Femur (tissue), 1 donor: Measurements from ENCODE around the gene TPPP3.
A peak's percentile ranks its signal among the peaks of the same experiment; 100 is the strongest.

Experiments
- DNase-seq: peaks from one replicate; pipeline ENCODE4 v3.0.0-alpha.2; 2017

The TPPP3 gene

GRCh38 chr16:67403976-67404555 lies 10.8 kb upstream of the TPPP3 start:
- DNase-seq: no peak

- no peak for DNase-seq
Observed at GRCh38 chr16:67400901-67401300, 7.6 kb upstream of the TPPP3 start.

- peak; percentile 84 for DNase-seq
Observed at GRCh38 chr16:67399749-67400704, 6.7 kb upstream of the TPPP3 start.

GRCh38 chr16:67399218-67399733 lies 6.0 kb upstream of the TPPP3 start:
- DNase-seq: peak; percentile 71

GRCh38 chr16:67398546-67399217 lies 5.4 kb upstream of the TPPP3 start:
- DNase-seq: no peak

GRCh38 chr16:67397812-67398545 lies 4.7 kb upstream of the TPPP3 start:
- DNase-seq: no peak

GRCh38 chr16:67397036-67397801 lies 3.9 kb upstream of the TPPP3 start:
- peak; percentile 70 for DNase-seq

GRCh38 chr16:67396159-67397035 lies 3.1 kb upstream of the TPPP3 start:
- peak; percentile 94 for DNase-seq

- DNase-seq: peak; percentile 54
Observed at GRCh38 chr16:67395458-67396158, 2.3 kb upstream of the TPPP3 start.

- no peak for DNase-seq
Observed at GRCh38 chr16:67395105-67395457, 1.8 kb upstream of the TPPP3 start.

GRCh38 chr16:67394155-67395104 lies 1.1 kb upstream of the TPPP3 start:
- DNase-seq: peak; percentile 56

GRCh38 chr16:67393788-67394154 lies 473 bp upstream of the TPPP3 start:
- no peak for DNase-seq

GRCh38 chr16:67392301-67393059 lies 818 bp downstream of the TPPP3 start:
- no peak for DNase-seq

- DNase-seq: peak; percentile 70
Observed at GRCh38 chr16:67391424-67392300, 1.6 kb downstream of the TPPP3 start.

- no peak for DNase-seq
Observed at GRCh38 chr16:67390816-67391423, 2.4 kb downstream of the TPPP3 start.

- no peak for DNase-seq
Observed at GRCh38 chr16:67389911-67390815, 3.1 kb downstream of the TPPP3 start.
